Measurements from ENCODE around the gene VCP. TPM values are rescaled to one million over a fixed set of nuclear protein-coding genes. Genes with fewer than 3 reads are reported as not detected.

Gene VCP
- total RNA-seq, 1 donor: 267 TPM

- H3K4me3 ChIP-seq (ENCODE audit: insufficient read depth, low read length): peak overlapping the region; percentile 94
- H3K4me2 ChIP-seq (ENCODE audit: insufficient read depth, low read length): peak overlapping the region; percentile 79
- no peaks in the 10 kb centered on the region for H3K27me3 ChIP-seq (ENCODE audit: insufficient read depth, low read length)
- peak overlapping the region; percentile 96 for H3K27ac ChIP-seq (ENCODE audit: low read depth, low read length)
- peaks cover 55% of the 10 kb centered on the region for H4K20me1 ChIP-seq (ENCODE audit: insufficient read depth, low read length)
- no peak overlapping the region for H2AFZ ChIP-seq (ENCODE audit: low read length)
- no peaks in the 10 kb centered on the region for H3K9me3 ChIP-seq (ENCODE audit: low read depth, low read length)
- H3K79me2 ChIP-seq (ENCODE audit: insufficient read depth, low read length): peaks cover 59% of the 10 kb centered on the region
- no peak for DNase-seq (ENCODE audit: insufficient read length, low spot score, missing footprints)
- H3K36me3 ChIP-seq (ENCODE audit: insufficient read depth, low read length): peaks cover 37% of the 10 kb centered on the region
- no peak for TF ChIP-seq CTCF (IDR thresholded peaks at IDR 0.05; ENCODE audit: extremely low read depth, low read depth, low read length)
- peaks cover 20% of the 10 kb centered on the region for H3K4me1 ChIP-seq (ENCODE audit: insufficient read depth, low read length)
Observed at GRCh38 chr9:35070823-35071813, 1.3 kb downstream of the VCP start.

GRCh38 chr9:35069020-35069419 lies 3.4 kb downstream of the VCP start:
- Histone ChIP-seq H4K20me1 (ENCODE audit: insufficient read depth, low read length) (peaks cover 62% of the 10 kb centered on the region), H3K27ac (ENCODE audit: low read depth, low read length) (no peak overlapping the region), H3K4me2 (ENCODE audit: insufficient read depth, low read length) (peak overlapping the region; percentile 79), H3K79me2 (ENCODE audit: insufficient read depth, low read length) (peaks cover 73% of the 10 kb centered on the region), H3K4me1 (ENCODE audit: insufficient read depth, low read length) (peaks cover 20% of the 10 kb centered on the region), H3K4me3 (ENCODE audit: insufficient read depth, low read length) (no peak overlapping the region), H3K27me3 (ENCODE audit: insufficient read depth, low read length) (no peaks in the 10 kb centered on the region), H3K9me3 (ENCODE audit: low read depth, low read length) (no peaks in the 10 kb centered on the region), H3K36me3 (ENCODE audit: insufficient read depth, low read length) (peaks cover 48% of the 10 kb centered on the region), H2AFZ (ENCODE audit: low read length) (no peak overlapping the region)
- DNase-seq (ENCODE audit: insufficient read length, low spot score, missing footprints): no peak
- TF ChIP-seq CTCF (IDR thresholded peaks at IDR 0.05; ENCODE audit: extremely low read depth, low read depth, low read length): no peak

- Histone ChIP-seq H3K4me1 (ENCODE audit: insufficient read depth, low read length) (peaks cover 12% of the 10 kb centered on the region), H3K9me3 (ENCODE audit: low read depth, low read length) (no peaks in the 10 kb centered on the region), H3K4me2 (ENCODE audit: insufficient read depth, low read length) (no peak overlapping the region), H3K27me3 (ENCODE audit: insufficient read depth, low read length) (no peaks in the 10 kb centered on the region), H3K36me3 (ENCODE audit: insufficient read depth, low read length) (peaks cover 64% of the 10 kb centered on the region), H3K27ac (ENCODE audit: low read depth, low read length) (no peak overlapping the region), H3K4me3 (ENCODE audit: insufficient read depth, low read length) (no peak overlapping the region), H2AFZ (ENCODE audit: low read length) (no peak overlapping the region), H4K20me1 (ENCODE audit: insufficient read depth, low read length) (peaks cover 80% of the 10 kb centered on the region), H3K79me2 (ENCODE audit: insufficient read depth, low read length) (peaks cover 91% of the 10 kb centered on the region)
- no peak for TF ChIP-seq CTCF (IDR thresholded peaks at IDR 0.05; ENCODE audit: extremely low read depth, low read depth, low read length)
- DNase-seq (ENCODE audit: insufficient read length, low spot score, missing footprints): no peak
Observed at GRCh38 chr9:35067056-35067455, 5.4 kb downstream of the VCP start.

GRCh38 chr9:35060548-35061207 lies 11.7 kb downstream of the VCP start:
- no peak overlapping the region for H3K27ac ChIP-seq (ENCODE audit: low read depth, low read length)
- DNase-seq (ENCODE audit: insufficient read length, low spot score, missing footprints): no peak
- no peak overlapping the region for H2AFZ ChIP-seq (ENCODE audit: low read length)
- no peak overlapping the region for H3K4me3 ChIP-seq (ENCODE audit: insufficient read depth, low read length)
- H3K27me3 ChIP-seq (ENCODE audit: insufficient read depth, low read length): no peaks in the 10 kb centered on the region
- peaks cover 64% of the 10 kb centered on the region for H4K20me1 ChIP-seq (ENCODE audit: insufficient read depth, low read length)
- H3K36me3 ChIP-seq (ENCODE audit: insufficient read depth, low read length): peaks cover 98% of the 10 kb centered on the region
- H3K4me2 ChIP-seq (ENCODE audit: insufficient read depth, low read length): no peak overlapping the region
- H3K9me3 ChIP-seq (ENCODE audit: low read depth, low read length): no peaks in the 10 kb centered on the region
- peaks cover 49% of the 10 kb centered on the region for H3K79me2 ChIP-seq (ENCODE audit: insufficient read depth, low read length)
- no peaks in the 10 kb centered on the region for H3K4me1 ChIP-seq (ENCODE audit: insufficient read depth, low read length)
- no peak for TF ChIP-seq CTCF (IDR thresholded peaks at IDR 0.05; ENCODE audit: extremely low read depth, low read depth, low read length)

All from osteoblast (primary cell).